GM12865 (cell line): ENCODE data around the gene HS3ST2.
"Not testable (repeated sequence)": the region's sequence is repeated elsewhere in the genome, so short reads cannot be mapped to it uniquely, and the experiment has no call there.

Source experiments
- DNase-seq: peaks from one replicate; pipeline ENCODE4 v3.0.0; 2010; ENCODE audit warnings: low read depth
- H3K4me3 ChIP-seq: 2 replicates; pipeline ENCODE4 v1.5.1; 2011; ENCODE audit warnings: mild to moderate bottlenecking, low read depth, low read length, control low read depth
- CTCF ChIP-seq: IDR thresholded peaks from 2 replicates; pipeline ENCODE4 v1.5.1; 2011; ENCODE audit warnings: low read length, control low read depth, low read depth, inconsistent platforms; ENCODE audit not compliant: insufficient read depth; ENCODE audit errors: missing control alignments

HS3ST2 gene

GRCh38 chr16:22934786-22935185, 120.8 kb downstream of the HS3ST2 start:
- TF ChIP-seq CTCF: no peak
- no peak for DNase-seq
- H3K4me3 ChIP-seq: no peak overlapping the region

- no peak for TF ChIP-seq CTCF
- DNase-seq: no peak
- H3K4me3 ChIP-seq: no peak overlapping the region
These were observed 123.2 kb downstream of the HS3ST2 start for GRCh38 chr16:22937169-22937568.

GRCh38 chr16:22938647-22939046, 124.7 kb downstream of the HS3ST2 start:
- no peak for DNase-seq
- H3K4me3 ChIP-seq: no peak overlapping the region
- TF ChIP-seq CTCF: no peak

- DNase-seq: not testable (repeated sequence)
These were observed 125.9 kb downstream of the HS3ST2 start for GRCh38 chr16:22939744-22940363.

GRCh38 chr16:22941970-22942501, 128.1 kb downstream of the HS3ST2 start:
- H3K4me3 ChIP-seq: no peak overlapping the region
- no peak for TF ChIP-seq CTCF
- no peak for DNase-seq

More at GRCh38 chr16:22939744-22940363, 125.9 kb downstream of the HS3ST2 start:
- not testable (repeated sequence) for H3K4me3 ChIP-seq

GRCh38 chr16:22942811-22943210, 128.8 kb downstream of the HS3ST2 start:
- no peak for DNase-seq
- no peak overlapping the region for H3K4me3 ChIP-seq
- no peak for TF ChIP-seq CTCF

- no peak overlapping the region for H3K4me3 ChIP-seq
- no peak for TF ChIP-seq CTCF
- no peak for DNase-seq
These were observed 131.4 kb downstream of the HS3ST2 start for GRCh38 chr16:22945361-22945760.
